ENCODE measurements around the gene GNB1L. TPM values are rescaled to one million over a fixed set of nuclear protein-coding genes. Genes with fewer than 3 reads are reported as not detected.

The GNB1L gene
- total and polyA plus RNA-seq, 10 of the 15 experiments (the other 5 are each of a cell fraction or from before 2014, with no cell fraction given): 0.21 to 19.4 (median 6.8) TPM

DNA sequence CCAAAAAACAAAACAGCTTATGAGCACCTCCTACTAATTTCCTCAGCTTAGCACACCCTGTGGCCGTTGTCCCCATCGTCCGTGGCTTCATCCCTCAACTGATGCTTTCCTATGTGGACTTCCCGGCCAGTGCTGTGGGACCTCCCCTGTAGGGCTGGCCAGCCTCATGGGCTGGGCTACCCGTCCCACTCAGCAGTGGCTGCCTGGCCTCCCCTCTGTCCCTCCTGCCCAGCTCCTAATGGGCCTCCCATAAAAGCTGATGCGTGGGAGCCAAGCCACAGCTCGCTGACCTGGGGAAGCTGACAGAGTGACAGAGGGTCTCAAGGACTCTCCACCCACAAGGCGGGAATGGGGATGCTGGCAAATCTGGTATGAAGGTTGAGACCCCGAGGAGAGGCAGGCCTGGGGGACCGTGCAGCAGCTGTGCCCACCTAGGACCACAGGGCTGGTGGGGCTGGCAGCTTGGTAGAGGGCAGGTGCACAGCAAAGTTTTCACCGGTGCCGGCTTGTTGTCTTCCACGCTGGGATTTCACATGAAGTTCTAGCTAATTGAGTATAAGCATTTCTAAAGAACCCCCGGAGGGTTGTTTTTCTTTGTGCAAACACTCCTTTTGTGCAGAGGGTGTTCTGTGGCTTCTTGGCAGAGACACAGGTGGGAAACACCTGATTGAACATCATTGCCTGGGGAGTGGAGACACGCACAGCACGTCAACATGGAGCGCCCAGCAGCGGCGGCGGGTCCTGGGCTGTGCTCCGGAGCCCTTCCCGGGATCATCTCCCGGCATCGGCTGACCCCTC lies 70.9 kb downstream of the GNB1L start (continued):
- TF ChIP-seq, protein P1, sequence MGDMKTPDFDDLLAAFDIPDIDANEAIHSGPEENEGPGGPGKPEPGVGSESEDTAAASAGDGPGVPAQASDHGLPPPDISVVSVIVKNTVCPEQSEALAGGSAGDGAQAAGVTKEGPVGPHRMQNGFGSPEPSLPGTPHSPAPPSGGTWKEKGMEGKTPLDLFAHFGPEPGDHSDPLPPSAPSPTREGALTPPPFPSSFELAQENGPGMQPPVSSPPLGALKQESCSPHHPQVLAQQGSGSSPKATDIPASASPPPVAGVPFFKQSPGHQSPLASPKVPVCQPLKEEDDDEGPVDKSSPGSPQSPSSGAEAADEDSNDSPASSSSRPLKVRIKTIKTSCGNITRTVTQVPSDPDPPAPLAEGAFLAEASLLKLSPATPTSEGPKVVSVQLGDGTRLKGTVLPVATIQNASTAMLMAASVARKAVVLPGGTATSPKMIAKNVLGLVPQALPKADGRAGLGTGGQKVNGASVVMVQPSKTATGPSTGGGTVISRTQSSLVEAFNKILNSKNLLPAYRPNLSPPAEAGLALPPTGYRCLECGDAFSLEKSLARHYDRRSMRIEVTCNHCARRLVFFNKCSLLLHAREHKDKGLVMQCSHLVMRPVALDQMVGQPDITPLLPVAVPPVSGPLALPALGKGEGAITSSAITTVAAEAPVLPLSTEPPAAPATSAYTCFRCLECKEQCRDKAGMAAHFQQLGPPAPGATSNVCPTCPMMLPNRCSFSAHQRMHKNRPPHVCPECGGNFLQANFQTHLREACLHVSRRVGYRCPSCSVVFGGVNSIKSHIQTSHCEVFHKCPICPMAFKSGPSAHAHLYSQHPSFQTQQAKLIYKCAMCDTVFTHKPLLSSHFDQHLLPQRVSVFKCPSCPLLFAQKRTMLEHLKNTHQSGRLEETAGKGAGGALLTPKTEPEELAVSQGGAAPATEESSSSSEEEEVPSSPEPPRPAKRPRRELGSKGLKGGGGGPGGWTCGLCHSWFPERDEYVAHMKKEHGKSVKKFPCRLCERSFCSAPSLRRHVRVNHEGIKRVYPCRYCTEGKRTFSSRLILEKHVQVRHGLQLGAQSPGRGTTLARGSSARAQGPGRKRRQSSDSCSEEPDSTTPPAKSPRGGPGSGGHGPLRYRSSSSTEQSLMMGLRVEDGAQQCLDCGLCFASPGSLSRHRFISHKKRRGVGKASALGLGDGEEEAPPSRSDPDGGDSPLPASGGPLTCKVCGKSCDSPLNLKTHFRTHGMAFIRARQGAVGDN (IDR thresholded peaks at IDR 0.05): no peak
- TF ChIP-seq CHD4 (IDR thresholded peaks at IDR 0.05) (no peak), SMAD5 (IDR thresholded peaks at IDR 0.05; ENCODE audit: low read depth) (no peak), ATF7 (IDR thresholded peaks at IDR 0.05; ENCODE audit: low read depth) (no peak)

DNA sequence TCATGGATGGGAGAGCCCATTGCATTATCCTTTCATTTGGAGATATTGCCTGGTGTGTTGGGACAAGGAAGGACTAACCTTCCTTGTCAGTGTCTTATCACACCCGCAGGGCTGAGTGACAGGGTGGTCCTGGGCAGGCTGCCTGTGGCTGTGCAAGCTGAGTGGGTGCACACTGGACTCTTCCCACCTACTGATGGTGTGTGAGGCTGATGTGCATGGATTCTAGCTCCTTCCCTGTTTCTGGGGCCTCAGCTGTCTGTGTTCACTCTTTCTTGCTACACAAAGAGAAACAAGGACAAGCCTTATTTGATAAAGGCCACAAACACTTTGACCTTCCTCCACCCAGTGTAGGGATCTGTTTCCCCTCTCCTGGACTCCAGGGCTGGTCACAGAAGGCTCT lies 72.1 kb downstream of the GNB1L start:
- DNase-seq (ENCODE audit: low read depth, low spot score): no peak
- Histone ChIP-seq H3K27me3 (replicated peaks in 1 of 2; ENCODE audit: control insufficient read depth in 2 of 2, insufficient read depth in 2 of 2, low read length in 1 of 2) (peaks cover 0 to 2% of the 10 kb centered on the region in 2 experiments; a peak in 1 of 4 replicates), H3K9ac (ENCODE audit: control insufficient read depth, insufficient read depth, low read length) (no peak overlapping the region), H3K9me3 (replicated peaks; ENCODE audit: control insufficient read depth, insufficient read depth, low read length) (no peaks in the 10 kb centered on the region), H3K4me2 (ENCODE audit: control insufficient read depth, insufficient read depth) (no peak overlapping the region), H2AFZ (ENCODE audit: control insufficient read depth, low read depth, low read length) (no peak overlapping the region), H3K79me2 (ENCODE audit: control insufficient read depth, insufficient read depth, low read length) (no peaks in the 10 kb centered on the region), H3K27ac (ENCODE audit: control insufficient read depth, insufficient read depth) (no peak overlapping the region), H3K4me1 (ENCODE audit: control insufficient read depth, insufficient read depth, low read length) (no peaks in the 10 kb centered on the region), H4K20me1 (ENCODE audit: control insufficient read depth, insufficient read depth) (no peaks in the 10 kb centered on the region), H3K36me3 (ENCODE audit: control insufficient read depth in 2 of 2, insufficient read depth in 2 of 2, low read length in 1 of 2) (no peaks in the 10 kb centered on the region), H3K4me3 (no peak overlapping the region)
- ChIA-PET POLR2A (no interaction called here), CTCF (no interaction called here), SMC1A (ENCODE audit: uncharacterized antibody, unreplicated experiment) (no interaction called here), RAD21 (ENCODE audit: unreplicated experiment) (no interaction called here)
- no peak for ATAC-seq
- no TSS peak for BruUV-seq (replicated peaks)
- 55% methylated on average over 1 of the region's 1 CpG for WGBS (ENCODE audit: insufficient coverage, insufficient replicate concordance, low lambda C conversion rate, missing lambda C conversion rate)
- intact Hi-C loops (cut with micrococcal nuclease; ENCODE audit: unreplicated experiment): no loop called here
- FAIRE-seq: no peak
- in situ Hi-C loops (cut with MboI): no loop called here
- TF ChIP-seq POLR2A (IDR thresholded peaks at IDR 0.05; ENCODE audit: low read depth, low read length): no peak
- TF ChIP-seq NBN (IDR thresholded peaks at IDR 0.05): no peak
- TF ChIP-seq PAX8 (IDR thresholded peaks at IDR 0.05): no peak
- TF ChIP-seq, protein P2, sequence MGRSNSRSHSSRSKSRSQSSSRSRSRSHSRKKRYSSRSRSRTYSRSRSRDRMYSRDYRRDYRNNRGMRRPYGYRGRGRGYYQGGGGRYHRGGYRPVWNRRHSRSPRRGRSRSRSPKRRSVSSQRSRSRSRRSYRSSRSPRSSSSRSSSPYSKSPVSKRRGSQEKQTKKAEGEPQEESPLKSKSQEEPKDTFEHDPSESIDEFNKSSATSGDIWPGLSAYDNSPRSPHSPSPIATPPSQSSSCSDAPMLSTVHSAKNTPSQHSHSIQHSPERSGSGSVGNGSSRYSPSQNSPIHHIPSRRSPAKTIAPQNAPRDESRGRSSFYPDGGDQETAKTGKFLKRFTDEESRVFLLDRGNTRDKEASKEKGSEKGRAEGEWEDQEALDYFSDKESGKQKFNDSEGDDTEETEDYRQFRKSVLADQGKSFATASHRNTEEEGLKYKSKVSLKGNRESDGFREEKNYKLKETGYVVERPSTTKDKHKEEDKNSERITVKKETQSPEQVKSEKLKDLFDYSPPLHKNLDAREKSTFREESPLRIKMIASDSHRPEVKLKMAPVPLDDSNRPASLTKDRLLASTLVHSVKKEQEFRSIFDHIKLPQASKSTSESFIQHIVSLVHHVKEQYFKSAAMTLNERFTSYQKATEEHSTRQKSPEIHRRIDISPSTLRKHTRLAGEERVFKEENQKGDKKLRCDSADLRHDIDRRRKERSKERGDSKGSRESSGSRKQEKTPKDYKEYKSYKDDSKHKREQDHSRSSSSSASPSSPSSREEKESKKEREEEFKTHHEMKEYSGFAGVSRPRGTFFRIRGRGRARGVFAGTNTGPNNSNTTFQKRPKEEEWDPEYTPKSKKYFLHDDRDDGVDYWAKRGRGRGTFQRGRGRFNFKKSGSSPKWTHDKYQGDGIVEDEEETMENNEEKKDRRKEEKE (IDR thresholded peaks at IDR 0.05): no peak
- no peak for TF ChIP-seq MYC (IDR thresholded peaks at IDR 0.05; ENCODE audit: insufficient read depth, insufficient read length, insufficient replicate concordance, low read length, severe bottlenecking)
- TF ChIP-seq, protein P3, sequence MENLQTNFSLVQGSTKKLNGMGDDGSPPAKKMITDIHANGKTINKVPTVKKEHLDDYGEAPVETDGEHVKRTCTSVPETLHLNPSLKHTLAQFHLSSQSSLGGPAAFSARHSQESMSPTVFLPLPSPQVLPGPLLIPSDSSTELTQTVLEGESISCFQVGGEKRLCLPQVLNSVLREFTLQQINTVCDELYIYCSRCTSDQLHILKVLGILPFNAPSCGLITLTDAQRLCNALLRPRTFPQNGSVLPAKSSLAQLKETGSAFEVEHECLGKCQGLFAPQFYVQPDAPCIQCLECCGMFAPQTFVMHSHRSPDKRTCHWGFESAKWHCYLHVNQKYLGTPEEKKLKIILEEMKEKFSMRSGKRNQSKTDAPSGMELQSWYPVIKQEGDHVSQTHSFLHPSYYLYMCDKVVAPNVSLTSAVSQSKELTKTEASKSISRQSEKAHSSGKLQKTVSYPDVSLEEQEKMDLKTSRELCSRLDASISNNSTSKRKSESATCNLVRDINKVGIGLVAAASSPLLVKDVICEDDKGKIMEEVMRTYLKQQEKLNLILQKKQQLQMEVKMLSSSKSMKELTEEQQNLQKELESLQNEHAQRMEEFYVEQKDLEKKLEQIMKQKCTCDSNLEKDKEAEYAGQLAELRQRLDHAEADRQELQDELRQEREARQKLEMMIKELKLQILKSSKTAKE (IDR thresholded peaks at IDR 0.05; ENCODE audit: low read depth, poor library complexity, severe bottlenecking): no peak
- no peak for TF ChIP-seq IKZF1 (conservative IDR thresholded peaks at IDR 0.05)
- no peak for TF ChIP-seq PML (IDR thresholded peaks at IDR 0.05; ENCODE audit: low read length)
- no peak for TF ChIP-seq YY1 (IDR thresholded peaks at IDR 0.05; ENCODE audit: low read depth, low read length)
- no peak for TF ChIP-seq NRF1 (conservative IDR thresholded peaks at IDR 0.05; ENCODE audit: low read depth, low read length)
- TF ChIP-seq LARP7 (IDR thresholded peaks at IDR 0.05): no peak
- no peak for TF ChIP-seq YBX1 (IDR thresholded peaks at IDR 0.05)

Data from GM12878 (cell line).